Neural crest cell (in vitro differentiated cells): ENCODE measurements around the gene CHCHD6. TPM values are rescaled to one million over a fixed set of nuclear protein-coding genes. Genes with fewer than 3 reads are reported as not detected.

Experiments used
- DNase-seq: peaks from one replicate; pipeline ENCODE4 v3.0.0; 2021; ENCODE audit warnings: low read depth, mixed read lengths, low spot score
- H3K27ac Mint-ChIP-seq: one replicate; pipeline ENCODE4 v1.8.0; 2021; ENCODE audit warnings: mild to moderate bottlenecking, mixed read lengths; ENCODE audit not compliant: unreplicated experiment
- H3K27me3 Mint-ChIP-seq: 2 replicates; pipeline ENCODE4 v1.8.0; 2021; ENCODE audit warnings: low read depth, mild to moderate bottlenecking, mixed read lengths
- H3K36me3 Mint-ChIP-seq: 2 replicates; pipeline ENCODE4 v1.8.0; 2021; ENCODE audit warnings: low read depth, mild to moderate bottlenecking, mixed read lengths
- H3K4me1 Mint-ChIP-seq: 2 replicates; pipeline ENCODE4 v1.8.0; 2021; ENCODE audit warnings: mixed read lengths
- H3K4me3 Mint-ChIP-seq: one replicate; pipeline ENCODE4 v1.8.0; 2021; ENCODE audit warnings: mild to moderate bottlenecking, mixed read lengths
- H3K9me3 Mint-ChIP-seq: 2 replicates; pipeline ENCODE4 v1.8.0; 2021; ENCODE audit warnings: mixed read lengths
- CTCF ChIP-seq: fragments of 200-600 bp; sonication (generic); conservative IDR thresholded peaks from 2 replicates; pipeline ENCODE4 v1.5.0; 2021; ENCODE audit warnings: antibody characterized with exemption, mild to moderate bottlenecking
- total RNA-seq: library from RNA; stranded (reverse); gene quantifications from 2 replicates; pipeline ENCODE4 v1.2.1, GENCODE V29; 2021

Gene CHCHD6
- total RNA-seq, 1 donor from 2014 or later: 32.9 TPM

GRCh38 chr3:126956866-126957650 lies 253.0 kb downstream of the CHCHD6 start:
- Mint-ChIP-seq H3K9me3 (no peaks in the 10 kb centered on the region), H3K27me3 (no peaks in the 10 kb centered on the region), H3K36me3 (no peaks in the 10 kb centered on the region), H3K4me1 (peaks cover 19% of the 10 kb centered on the region), H3K27ac (no peak overlapping the region), H3K4me3 (no peak overlapping the region)
- no peak for TF ChIP-seq CTCF
- DNase-seq: no peak

GRCh38 chr3:126957776-126958637 lies 254.0 kb downstream of the CHCHD6 start:
- no peak for TF ChIP-seq CTCF
- DNase-seq: no peak
- H3K9me3 Mint-ChIP-seq: no peaks in the 10 kb centered on the region

GRCh38 chr3:126958638-126959085 lies 254.6 kb downstream of the CHCHD6 start:
- no peak for DNase-seq
- Mint-ChIP-seq H3K36me3 (no peaks in the 10 kb centered on the region), H3K4me1 (peaks cover 19% of the 10 kb centered on the region), H3K27ac (peak overlapping the region; percentile 94), H3K9me3 (no peaks in the 10 kb centered on the region), H3K4me3 (no peak overlapping the region), H3K27me3 (no peaks in the 10 kb centered on the region)
- TF ChIP-seq CTCF: no peak

More at GRCh38 chr3:126957776-126958637, 254.0 kb downstream of the CHCHD6 start:
- H3K36me3 Mint-ChIP-seq: no peaks in the 10 kb centered on the region
- no peak overlapping the region for H3K27ac Mint-ChIP-seq
- H3K27me3 Mint-ChIP-seq: no peaks in the 10 kb centered on the region
- peaks cover 19% of the 10 kb centered on the region for H3K4me1 Mint-ChIP-seq
- H3K4me3 Mint-ChIP-seq: no peak overlapping the region

GRCh38 chr3:126959136-126959920 lies 255.3 kb downstream of the CHCHD6 start:
- no peak for DNase-seq
- Mint-ChIP-seq H3K4me3 (no peak overlapping the region), H3K4me1 (peaks cover 19% of the 10 kb centered on the region), H3K36me3 (no peaks in the 10 kb centered on the region), H3K27ac (peak overlapping the region; percentile 94), H3K27me3 (no peaks in the 10 kb centered on the region), H3K9me3 (no peaks in the 10 kb centered on the region)
- TF ChIP-seq CTCF: no peak
